Ishikawa (cell line): ENCODE results near the gene SPZ1.

ENCODE experiments used
- EGR1 ChIP-seq: IDR thresholded peaks from 2 replicates; pipeline ENCODE4 v1.6.1; 2012
- EP300 ChIP-seq: IDR thresholded peaks from 2 replicates; pipeline ENCODE4 v1.6.1; 2012; ENCODE audit warnings: borderline replicate concordance
- FOXM1 ChIP-seq: IDR thresholded peaks from 2 replicates; pipeline ENCODE4 v1.6.1; 2012; ENCODE audit warnings: low read depth, borderline replicate concordance
- NFIC ChIP-seq: IDR thresholded peaks from 2 replicates; pipeline ENCODE4 v1.6.1; 2012
- TCF12 ChIP-seq: IDR thresholded peaks from 2 replicates; pipeline ENCODE4 v1.6.1; 2012; ENCODE audit warnings: low read depth
- ZBTB7A ChIP-seq: IDR thresholded peaks from 2 replicates; pipeline ENCODE4 v1.6.1; 2012; ENCODE audit warnings: low read depth
- TF ChIP-seq, protein P1 (sequence below): IDR thresholded peaks from 2 replicates; pipeline ENCODE4 v1.6.1; 2012

DNA sequence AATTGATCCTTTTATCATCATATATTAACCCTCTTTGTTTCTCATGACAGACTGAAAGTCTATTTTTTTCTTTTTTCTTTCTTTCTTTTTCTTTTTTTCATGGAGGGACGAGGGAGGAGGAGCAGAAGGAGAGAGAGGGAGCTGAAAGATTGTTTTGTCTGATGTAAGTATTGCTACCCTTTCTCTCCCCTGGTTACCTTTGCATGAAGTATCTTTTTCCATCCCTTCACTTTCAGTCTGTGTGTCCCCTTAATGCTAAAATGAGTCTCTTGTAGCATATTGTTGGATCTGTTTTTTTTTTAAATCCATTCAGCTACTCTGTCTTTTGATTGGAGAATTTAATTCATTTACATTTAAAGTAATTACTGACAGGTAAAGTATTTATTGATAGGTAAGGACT lies 36.4 kb upstream of the SPZ1 start:
- TF ChIP-seq EGR1 = no peak
- TF ChIP-seq, protein P1, sequence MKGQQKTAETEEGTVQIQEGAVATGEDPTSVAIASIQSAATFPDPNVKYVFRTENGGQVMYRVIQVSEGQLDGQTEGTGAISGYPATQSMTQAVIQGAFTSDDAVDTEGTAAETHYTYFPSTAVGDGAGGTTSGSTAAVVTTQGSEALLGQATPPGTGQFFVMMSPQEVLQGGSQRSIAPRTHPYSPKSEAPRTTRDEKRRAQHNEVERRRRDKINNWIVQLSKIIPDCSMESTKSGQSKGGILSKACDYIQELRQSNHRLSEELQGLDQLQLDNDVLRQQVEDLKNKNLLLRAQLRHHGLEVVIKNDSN = no peak
- no peak for TF ChIP-seq EP300
- TF ChIP-seq TCF12 = no peak
- no peak for TF ChIP-seq NFIC
- no peak for TF ChIP-seq FOXM1
- no peak for TF ChIP-seq ZBTB7A
